Activated naive CD4-positive, alpha-beta T cell treated with anti-CD3 and anti-CD28 coated beads, Interleukin-2, amount 50 U/mL, for 72 hours (primary cell): ENCODE data around the gene EDN3. TPM values are rescaled to one million over a fixed set of nuclear protein-coding genes. Genes with fewer than 3 reads are reported as not detected.
"Not testable (repeated sequence)": the region's sequence is repeated elsewhere in the genome, so short reads cannot be mapped to it uniquely, and the experiment has no call there.

Experiments
- ATAC-seq, 2 donors: fragments of 150-1000 bp; cut with Tn5 transposase; 2 replicates each; pipeline ENCODE4 v1.10.0; 2021; ENCODE audit warnings: mild to moderate bottlenecking in 2 of 2, moderate library complexity in 2 of 2
- DNase-seq, 2 donors: peaks; one replicate each; pipeline ENCODE4 v3.0.0; 2021 to 2022; ENCODE audit warnings: low spot score in 2 of 2
- H3K27ac Mint-ChIP-seq, 2 donors: one replicate each; pipeline ENCODE4 v1.8.0; 2022; ENCODE audit warnings: mild to moderate bottlenecking in 2 of 2, mixed read lengths in 2 of 2
- H3K36me3 Mint-ChIP-seq, 2 donors: one replicate each; pipeline ENCODE4 v1.8.0; 2022; ENCODE audit warnings: mixed read lengths in 2 of 2
- H3K9me3 Mint-ChIP-seq, 2 donors: one replicate each; pipeline ENCODE4 v1.8.0; 2022; ENCODE audit warnings: mixed read lengths in 2 of 2
- total RNA-seq, 2 donors: library from RNA; stranded (reverse); gene quantifications; one replicate each; pipeline ENCODE4 v1.2.3, GENCODE V29; 2022

Gene EDN3
- total RNA-seq, 2 donors from 2014 or later: 0.14 TPM; not detected in 1

GRCh38 chr20:59349277-59349676 is 48.9 kb downstream of the EDN3 start:
- H3K27ac Mint-ChIP-seq: no peak overlapping the region
- no peaks in the 10 kb centered on the region for H3K36me3 Mint-ChIP-seq
- DNase-seq: no peak
- ATAC-seq: no peak
- no peaks in the 10 kb centered on the region for H3K9me3 Mint-ChIP-seq

GRCh38 chr20:59350330-59351156 is 50.1 kb downstream of the EDN3 start:
- no peak overlapping the region for H3K27ac Mint-ChIP-seq
- H3K36me3 Mint-ChIP-seq: no peaks in the 10 kb centered on the region
- ATAC-seq: no peak
- DNase-seq: no peak
- no peaks in the 10 kb centered on the region for H3K9me3 Mint-ChIP-seq

- DNase-seq (no peak), ATAC-seq (no peak)
- no peaks in the 10 kb centered on the region for H3K36me3 Mint-ChIP-seq
- no peak overlapping the region for H3K27ac Mint-ChIP-seq
- no peaks in the 10 kb centered on the region for H3K9me3 Mint-ChIP-seq
These were observed 51.0 kb downstream of the EDN3 start for GRCh38 chr20:59351157-59352040.

GRCh38 chr20:59352541-59352940 is 52.1 kb downstream of the EDN3 start:
- ATAC-seq (no peak), DNase-seq (no peak)
- Mint-ChIP-seq H3K27ac (no peak overlapping the region), H3K9me3 (no peaks in the 10 kb centered on the region), H3K36me3 (no peaks in the 10 kb centered on the region)

GRCh38 chr20:59352990-59353389 is 52.6 kb downstream of the EDN3 start:
- ATAC-seq (no peak), DNase-seq (no peak)
- Mint-ChIP-seq H3K9me3 (no peaks in the 10 kb centered on the region), H3K36me3 (no peaks in the 10 kb centered on the region), H3K27ac (no peak overlapping the region)

- no peak for DNase-seq
These were observed 54.0 kb downstream of the EDN3 start for GRCh38 chr20:59354460-59354859.

GRCh38 chr20:59355242-59355641 is 54.8 kb downstream of the EDN3 start:
- no peaks in the 10 kb centered on the region for H3K9me3 Mint-ChIP-seq
- no peaks in the 10 kb centered on the region for H3K36me3 Mint-ChIP-seq
- no peak for DNase-seq
- H3K27ac Mint-ChIP-seq: no peak overlapping the region
- ATAC-seq: no peak

More at GRCh38 chr20:59354460-59354859, 54.0 kb downstream of the EDN3 start:
- H3K9me3 Mint-ChIP-seq: no peaks in the 10 kb centered on the region
- ATAC-seq: no peak
- H3K36me3 Mint-ChIP-seq: no peaks in the 10 kb centered on the region
- peak overlapping the region in 1 of 2 donors; percentile 25 for H3K27ac Mint-ChIP-seq

GRCh38 chr20:59356662-59357165 is 56.3 kb downstream of the EDN3 start:
- Mint-ChIP-seq H3K9me3 (no peaks in the 10 kb centered on the region), H3K36me3 (no peaks in the 10 kb centered on the region), H3K27ac (no peak overlapping the region)
- ATAC-seq (no peak), DNase-seq (no peak)

- peak overlapping the region in 1 of 2 donors; percentile 72 for H3K27ac Mint-ChIP-seq
- not testable (repeated sequence) for ATAC-seq
These were observed 58.4 kb downstream of the EDN3 start for GRCh38 chr20:59358793-59359192.

GRCh38 chr20:59359906-59360725 is 59.7 kb downstream of the EDN3 start:
- no peaks in the 10 kb centered on the region for H3K9me3 Mint-ChIP-seq
- DNase-seq (no peak), ATAC-seq (no peak)
- H3K36me3 Mint-ChIP-seq: no peaks in the 10 kb centered on the region
- no peak overlapping the region for H3K27ac Mint-ChIP-seq

More at GRCh38 chr20:59358793-59359192, 58.4 kb downstream of the EDN3 start:
- H3K36me3 Mint-ChIP-seq, H3K9me3 Mint-ChIP-seq, DNase-seq: not testable (repeated sequence)

GRCh38 chr20:59360934-59361333 is 60.5 kb downstream of the EDN3 start:
- Mint-ChIP-seq H3K36me3 (no peaks in the 10 kb centered on the region), H3K9me3 (no peaks in the 10 kb centered on the region), H3K27ac (no peak overlapping the region)
- no peak for ATAC-seq
- no peak for DNase-seq

GRCh38 chr20:59361411-59361810 is 61.0 kb downstream of the EDN3 start:
- Mint-ChIP-seq H3K36me3 (no peaks in the 10 kb centered on the region), H3K9me3 (no peaks in the 10 kb centered on the region)

GRCh38 chr20:59363101-59363500 is 62.7 kb downstream of the EDN3 start:
- no peak for DNase-seq
- Mint-ChIP-seq H3K9me3 (no peaks in the 10 kb centered on the region), H3K36me3 (no peaks in the 10 kb centered on the region), H3K27ac (no peak overlapping the region)
- ATAC-seq: no peak

More at GRCh38 chr20:59361411-59361810, 61.0 kb downstream of the EDN3 start:
- H3K27ac Mint-ChIP-seq: no peak overlapping the region
- no peak for DNase-seq
- ATAC-seq: no peak

- Mint-ChIP-seq H3K9me3 (no peaks in the 10 kb centered on the region), H3K27ac (no peak overlapping the region), H3K36me3 (no peaks in the 10 kb centered on the region)
- ATAC-seq: no peak
- DNase-seq: no peak
These were observed 64.2 kb downstream of the EDN3 start for GRCh38 chr20:59364611-59365010.

- Mint-ChIP-seq H3K36me3 (no peaks in the 10 kb centered on the region), H3K27ac (no peak overlapping the region), H3K9me3 (no peaks in the 10 kb centered on the region)
- ATAC-seq (no peak), DNase-seq (no peak)
These were observed 65.3 kb downstream of the EDN3 start for GRCh38 chr20:59365611-59366285.

GRCh38 chr20:59371431-59371830 is 71.0 kb downstream of the EDN3 start:
- Mint-ChIP-seq H3K9me3 (no peaks in the 10 kb centered on the region), H3K27ac (no peak overlapping the region), H3K36me3 (no peaks in the 10 kb centered on the region)
- DNase-seq (no peak), ATAC-seq (no peak)
